OCI-LY3 (cell line): ENCODE results near the gene MED22.

ENCODE experiments used
- CTCF ChIP-seq: fragments of 200-600, 300-600 bp; sonication (generic); IDR thresholded peaks from 2 replicates; pipeline ENCODE4 v1.5.1; 2014; ENCODE audit warnings: antibody characterized with exemption, low read length, low read depth
- EZH2phosphoT487 ChIP-seq: fragments of 200-600 bp; shearing (Covaris generic); IDR thresholded peaks from 2 replicates; pipeline ENCODE4 v1.6.1; 2018; ENCODE audit warnings: antibody characterized with exemption, mixed run types, low read depth

DNA sequence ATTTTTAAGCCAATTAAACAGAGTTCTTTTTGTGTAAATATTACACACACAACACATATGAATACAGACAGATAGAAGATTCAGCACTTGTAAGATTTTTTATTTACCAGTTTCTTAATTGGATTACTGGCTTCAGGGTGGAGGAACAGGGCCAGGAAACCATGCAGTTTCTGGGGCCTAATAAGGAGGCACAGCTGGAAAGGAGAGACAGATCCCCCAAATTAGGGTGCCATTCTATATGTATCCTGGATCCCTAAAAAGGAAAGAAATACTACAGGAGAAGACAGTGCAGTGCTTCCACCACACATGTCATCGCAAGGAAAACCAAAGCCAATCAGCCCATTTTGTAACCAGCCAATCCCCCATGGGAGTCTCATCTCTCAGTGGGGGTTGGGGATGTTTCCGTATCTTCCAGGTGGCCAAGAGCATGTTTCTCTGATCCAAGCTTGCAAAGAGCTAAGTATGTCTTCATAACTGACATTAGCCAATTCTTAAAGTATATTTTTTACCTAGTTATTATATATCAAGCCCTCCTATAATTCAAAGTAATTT is 57.1 kb downstream of the MED22 start:
- TF ChIP-seq CTCF (no peak), EZH2phosphoT487 (no peak)
